Fibroblast of skin of left quadriceps (primary cell): ENCODE measurements around the gene ALG12.

ENCODE experiments used
- DNase-seq, 2 experiments: peaks; one replicate each; pipeline ENCODE4 v3.0.0-alpha.2; 2013; ENCODE audit warnings: low read depth in 2 of 2

The ALG12 gene

DNA sequence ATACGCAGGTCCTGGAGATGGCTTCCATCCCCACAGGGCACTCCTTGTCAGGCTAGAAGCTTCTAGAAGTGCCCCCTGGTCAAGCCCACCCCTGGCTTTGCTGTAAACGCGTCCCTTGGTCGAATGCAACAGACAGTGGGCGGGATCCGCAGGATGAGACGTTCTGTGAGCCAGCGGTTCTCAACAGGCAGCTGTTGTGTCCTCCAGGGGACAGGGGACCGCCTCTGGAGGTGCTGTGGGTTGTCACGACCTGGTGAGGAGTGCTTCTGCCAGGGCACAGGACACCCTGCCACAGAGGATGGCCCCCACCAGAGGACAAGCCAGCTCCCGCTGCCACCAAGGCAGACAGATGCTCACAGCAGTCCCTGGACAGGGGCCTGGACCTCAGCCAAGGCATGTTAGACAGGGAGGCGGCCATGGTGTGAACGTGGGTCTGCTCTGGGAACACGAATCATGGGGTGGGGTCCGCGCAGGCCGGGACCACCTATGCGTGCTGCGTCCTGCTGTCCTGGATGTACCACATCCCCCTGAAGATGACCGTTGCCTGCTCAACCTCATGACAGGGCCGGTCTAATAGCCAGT lies 11.8 kb upstream of the ALG12 start:
- no peak for DNase-seq

- DNase-seq: no peak
These were observed 11.2 kb upstream of the ALG12 start for GRCh38 chr22:49929211-49929979.

- DNase-seq: no peak
These were observed 10.4 kb upstream of the ALG12 start for GRCh38 chr22:49928555-49929210.

GRCh38 chr22:49928185-49928495 lies 9.9 kb upstream of the ALG12 start:
- DNase-seq: no peak

DNA sequence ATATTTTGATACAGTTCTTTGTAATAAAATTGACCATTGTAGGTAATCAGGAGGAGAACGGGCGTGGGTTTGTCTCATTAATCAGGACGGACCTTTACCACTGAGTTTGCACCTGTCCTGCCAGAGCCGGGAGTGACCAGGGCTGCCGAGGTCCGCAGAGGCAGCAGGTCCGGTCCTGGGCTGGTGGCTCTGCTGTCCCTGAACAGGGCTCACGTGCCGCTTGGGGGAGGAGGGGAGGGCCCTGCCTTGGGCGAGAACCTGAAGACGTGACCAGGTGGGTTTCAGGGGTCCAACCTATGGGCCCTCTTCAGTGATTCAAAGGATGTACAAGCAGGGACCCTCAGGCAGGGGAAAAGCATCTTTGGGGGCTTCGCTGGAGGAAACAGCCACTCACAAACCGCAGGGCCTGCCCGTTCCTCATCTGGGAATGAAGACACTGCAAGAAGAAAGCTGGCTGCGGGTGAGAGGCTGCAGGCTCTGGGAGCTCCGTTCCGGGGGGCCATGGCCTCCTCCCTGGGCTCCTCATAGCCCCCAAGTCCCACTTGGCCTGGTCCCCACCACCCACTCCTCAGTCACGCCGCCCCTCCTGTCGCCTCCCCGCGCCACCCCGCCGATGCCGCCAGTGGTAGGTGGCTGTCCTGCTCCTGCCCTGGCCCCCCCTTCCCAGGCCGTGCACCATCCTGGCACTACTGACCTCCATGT lies 9.4 kb upstream of the ALG12 start:
- no peak for DNase-seq

DNA sequence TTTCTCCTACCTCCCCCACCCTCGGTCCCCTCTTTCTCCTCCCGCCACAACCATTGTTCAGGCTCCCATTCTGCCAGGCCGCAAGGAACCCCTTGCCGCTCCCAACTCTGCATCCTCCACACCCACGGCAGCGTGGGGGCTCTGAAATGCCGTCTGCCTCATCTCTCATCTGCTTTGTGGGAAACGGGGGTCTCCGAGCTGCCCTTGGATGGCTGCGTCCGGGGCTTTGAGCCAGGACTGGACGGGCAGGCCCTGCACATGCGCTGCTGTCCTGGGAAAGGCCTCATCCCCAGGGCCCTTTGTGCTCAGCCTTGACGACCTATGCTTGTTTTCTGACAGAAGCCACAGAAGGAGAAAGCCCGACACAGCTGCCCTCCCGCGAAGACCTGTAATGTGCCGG lies 8.7 kb upstream of the ALG12 start:
- DNase-seq: no peak

GRCh38 chr22:49925525-49926128 lies 7.4 kb upstream of the ALG12 start:
- DNase-seq: no peak

GRCh38 chr22:49924113-49924833 lies 6.0 kb upstream of the ALG12 start:
- DNase-seq: no peak

DNA sequence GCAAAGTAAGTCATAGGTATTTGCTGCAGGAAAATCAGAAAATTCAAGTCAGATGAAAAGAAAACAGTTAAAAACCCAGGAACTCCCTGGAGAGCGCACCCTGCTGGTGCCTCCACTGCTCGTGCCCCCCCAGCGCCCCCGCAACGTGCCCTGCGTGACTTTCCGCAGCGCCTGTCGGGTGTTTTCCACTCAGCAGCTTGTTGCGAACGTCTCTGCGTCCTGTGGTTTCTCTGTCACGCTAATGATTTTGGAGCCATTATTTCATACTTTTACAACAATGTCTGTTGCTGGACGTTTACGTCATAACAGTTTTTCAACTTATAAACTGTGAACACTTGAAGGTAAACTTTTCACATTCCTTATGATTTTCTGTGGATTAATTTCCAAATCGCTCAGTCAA lies 5.2 kb upstream of the ALG12 start:
- DNase-seq: no peak

DNA sequence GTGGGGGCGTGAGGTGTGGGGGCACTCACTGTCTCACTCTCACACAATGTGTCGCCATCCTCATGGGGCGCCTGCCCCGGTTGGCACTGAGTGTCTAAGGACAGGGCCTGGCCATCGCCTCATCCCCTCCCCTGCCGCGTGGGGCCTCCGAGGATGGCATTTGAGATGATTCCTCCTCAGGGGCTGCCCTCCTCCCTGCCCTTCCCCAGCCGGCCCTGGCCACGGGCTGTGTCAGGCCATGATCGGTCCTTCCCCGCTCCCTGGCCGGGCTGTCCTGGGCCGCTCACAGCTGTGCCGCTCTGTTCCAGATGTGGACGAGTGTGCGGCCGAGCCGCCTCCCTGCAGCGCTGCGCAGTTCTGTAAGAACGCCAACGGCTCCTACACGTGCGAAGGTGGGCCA lies 4.7 kb upstream of the ALG12 start:
- DNase-seq: no peak

- no peak for DNase-seq
These were observed 4.2 kb upstream of the ALG12 start for GRCh38 chr22:49922484-49922883.

DNA sequence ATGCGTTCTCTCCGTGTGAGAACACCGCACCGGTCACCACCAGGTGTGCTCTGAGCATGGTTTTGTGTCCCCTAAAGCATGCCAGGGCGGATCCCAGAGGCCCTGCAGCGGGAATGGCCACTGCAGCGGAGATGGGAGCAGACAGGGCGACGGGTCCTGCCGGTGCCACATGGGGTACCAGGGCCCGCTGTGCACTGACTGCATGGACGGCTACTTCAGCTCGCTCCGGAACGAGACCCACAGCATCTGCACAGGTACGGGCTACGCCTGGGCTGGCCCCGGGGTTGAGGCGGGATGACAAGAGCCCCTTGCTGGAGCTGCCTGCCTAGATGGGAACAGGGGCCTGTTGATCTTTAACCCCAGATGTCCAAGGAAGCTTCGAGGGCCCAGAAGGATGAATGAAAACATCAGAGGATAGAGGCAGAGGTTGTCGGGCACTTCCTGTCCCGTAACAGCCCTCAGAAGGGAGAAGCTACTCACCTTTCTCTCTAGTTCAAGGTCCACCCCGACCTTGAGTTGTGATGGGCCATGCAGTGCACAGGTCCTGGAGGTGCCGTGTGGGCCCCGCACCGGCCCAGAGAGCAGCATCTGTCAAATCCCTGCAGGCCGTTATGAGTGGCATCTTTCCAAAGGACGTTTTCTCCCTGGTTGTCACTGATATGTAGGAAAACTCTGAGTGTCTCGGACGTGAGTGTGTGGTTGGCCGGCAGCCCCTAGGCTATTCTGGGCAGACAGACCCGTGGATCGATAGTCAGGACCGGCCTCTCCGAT lies 3.5 kb upstream of the ALG12 start:
- no peak for DNase-seq

- DNase-seq: no peak
These were observed 2.6 kb upstream of the ALG12 start for GRCh38 chr22:49920859-49921258.

- no peak for DNase-seq
These were observed 958 bp upstream of the ALG12 start for GRCh38 chr22:49918911-49919881.

GRCh38 chr22:49916831-49917230 lies 1.4 kb downstream of the ALG12 start:
- no peak for DNase-seq

GRCh38 chr22:49915610-49916009 lies 2.6 kb downstream of the ALG12 start:
- no peak for DNase-seq

- DNase-seq: no peak
These were observed 4.0 kb downstream of the ALG12 start for GRCh38 chr22:49914256-49914655.

DNA sequence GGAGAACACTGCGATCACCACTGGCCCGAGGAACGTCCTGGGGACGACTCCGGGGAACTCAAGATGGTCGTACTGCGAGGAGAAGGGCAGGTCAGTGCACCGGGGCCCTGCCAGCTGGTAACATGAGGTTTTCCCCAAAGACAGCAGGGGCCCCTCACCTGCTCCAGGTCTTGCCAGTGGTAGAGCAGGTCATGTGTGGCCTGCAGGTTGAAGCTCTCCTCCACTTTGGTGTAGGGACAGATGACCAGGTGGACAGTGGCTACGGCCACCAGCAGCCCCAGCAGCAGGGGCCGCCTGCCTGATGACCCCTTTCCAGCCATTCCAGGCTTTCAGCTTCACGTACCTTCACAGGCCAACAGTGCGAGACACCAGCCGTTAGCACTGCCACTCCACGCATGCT lies 4.8 kb downstream of the ALG12 start:
- no peak for DNase-seq

DNA sequence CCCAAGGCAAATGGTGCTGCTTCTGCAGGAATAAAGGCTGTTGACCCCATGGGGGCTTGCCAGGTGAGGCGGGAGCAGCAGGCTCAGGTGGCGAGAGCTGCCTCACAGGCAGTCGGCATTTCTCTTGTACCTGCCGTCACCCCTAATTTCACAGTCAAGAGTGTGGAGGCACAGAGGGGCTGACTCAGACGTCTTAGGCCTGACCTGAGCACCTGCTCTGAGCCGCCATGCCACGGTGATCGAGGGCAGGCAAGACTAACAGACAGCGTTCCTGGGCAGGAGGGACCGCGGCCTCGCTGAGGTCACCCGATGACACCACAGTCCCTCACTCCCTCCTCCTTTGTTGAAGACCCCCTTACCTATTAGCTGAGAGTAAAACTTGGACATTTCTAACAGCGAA lies 5.2 kb downstream of the ALG12 start:
- no peak for DNase-seq
